ENCODE measurements around the gene KLK4.
"Not testable (repeated sequence)": the region's sequence is repeated elsewhere in the genome, so short reads cannot be mapped to it uniquely, and the experiment has no call there.

Gene KLK4

DNA sequence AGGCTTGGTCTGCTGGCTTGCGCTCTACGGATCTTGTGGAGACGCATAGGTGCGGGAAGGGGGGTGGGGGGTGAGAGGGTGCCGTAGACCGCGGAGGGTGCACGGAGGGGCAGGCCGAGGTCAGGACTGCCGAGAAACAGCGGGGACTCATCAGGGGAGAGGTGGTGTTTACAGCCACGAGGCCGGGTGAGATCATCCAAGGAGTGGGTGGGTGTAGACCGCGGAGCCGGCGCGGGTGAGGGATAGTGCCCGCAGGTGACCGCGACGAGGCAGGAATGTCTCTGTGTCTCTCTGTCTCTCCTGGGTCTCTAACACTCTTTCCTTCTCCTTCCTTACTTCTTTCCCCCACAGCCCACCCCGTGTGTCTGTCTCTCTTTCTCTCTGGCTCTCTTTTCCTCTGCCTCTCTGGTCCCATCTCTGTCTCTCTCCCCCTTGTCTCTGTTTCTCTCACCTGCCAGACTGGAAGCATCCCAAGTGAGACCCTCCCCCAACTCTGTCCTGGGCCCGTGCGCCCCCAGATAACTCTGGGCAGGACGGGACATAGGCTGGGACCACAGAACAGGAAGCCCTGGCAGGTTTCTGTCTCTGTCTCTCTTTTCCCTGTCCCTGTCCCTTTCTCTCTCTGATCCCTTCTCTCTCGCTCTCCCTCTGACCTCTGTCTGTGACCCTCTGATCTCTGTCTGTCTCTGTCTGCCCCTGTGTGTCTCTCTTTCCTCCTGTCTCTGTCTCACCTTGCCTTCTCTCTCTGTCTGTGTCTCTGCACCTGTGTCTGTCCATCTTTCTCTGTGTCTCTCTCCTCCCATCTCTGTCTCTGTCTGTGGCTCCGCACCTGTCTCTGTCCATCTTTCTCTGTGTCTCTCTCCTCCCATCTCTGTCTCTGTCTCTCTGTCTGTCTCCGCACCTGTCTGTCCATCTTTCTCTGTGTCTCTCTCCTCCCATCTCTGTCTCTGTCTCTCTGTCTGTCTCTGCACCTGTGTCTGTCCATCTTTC lies 1.8 kb upstream of the KLK4 start:
- no peak for DNase-seq

DNA sequence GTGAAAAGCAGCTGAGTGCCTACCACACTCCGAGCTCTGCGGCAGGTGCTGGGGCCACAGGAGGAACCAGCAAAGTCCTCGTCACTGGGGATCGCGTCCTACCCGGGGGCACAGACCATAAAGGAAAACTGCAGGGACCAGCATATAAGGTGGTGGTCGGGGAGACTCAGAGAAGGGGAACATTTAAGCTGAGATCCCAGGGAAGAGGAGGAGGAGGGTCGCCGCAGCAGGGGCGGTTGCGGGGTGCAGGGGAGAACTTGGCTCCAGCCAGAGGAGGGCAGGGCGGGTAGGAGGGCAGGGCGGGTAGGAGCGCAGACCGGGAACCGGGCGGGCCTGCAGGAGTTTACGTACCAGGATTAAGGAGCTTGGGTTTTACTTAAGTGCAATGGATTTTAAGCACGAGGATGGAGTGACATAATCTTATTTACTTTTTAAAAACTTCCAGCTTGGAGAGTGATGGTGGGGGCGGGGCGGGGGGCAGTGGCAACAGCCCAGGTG lies 956 bp upstream of the KLK4 start:
- no peak for DNase-seq

DNA sequence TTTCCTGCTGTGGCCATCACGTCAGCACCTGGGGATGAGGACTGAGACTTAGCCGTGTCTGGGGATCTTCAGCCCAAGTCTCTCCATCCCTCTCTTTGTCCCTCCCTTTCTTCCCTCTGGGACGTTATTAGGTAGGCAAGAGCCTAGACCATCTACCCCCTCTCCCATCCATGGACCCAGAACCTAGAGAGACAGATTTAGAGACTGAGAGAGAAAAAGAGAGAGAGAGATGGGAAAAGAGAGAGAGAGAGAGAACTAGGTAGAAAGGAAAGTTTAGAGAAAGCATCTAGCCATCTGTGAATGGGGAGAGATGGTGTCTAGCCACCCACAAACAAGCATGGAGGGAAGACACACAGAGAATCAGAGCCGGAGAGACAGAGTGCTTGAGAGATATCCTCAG lies 473 bp downstream of the KLK4 start:
- no peak for DNase-seq

DNA sequence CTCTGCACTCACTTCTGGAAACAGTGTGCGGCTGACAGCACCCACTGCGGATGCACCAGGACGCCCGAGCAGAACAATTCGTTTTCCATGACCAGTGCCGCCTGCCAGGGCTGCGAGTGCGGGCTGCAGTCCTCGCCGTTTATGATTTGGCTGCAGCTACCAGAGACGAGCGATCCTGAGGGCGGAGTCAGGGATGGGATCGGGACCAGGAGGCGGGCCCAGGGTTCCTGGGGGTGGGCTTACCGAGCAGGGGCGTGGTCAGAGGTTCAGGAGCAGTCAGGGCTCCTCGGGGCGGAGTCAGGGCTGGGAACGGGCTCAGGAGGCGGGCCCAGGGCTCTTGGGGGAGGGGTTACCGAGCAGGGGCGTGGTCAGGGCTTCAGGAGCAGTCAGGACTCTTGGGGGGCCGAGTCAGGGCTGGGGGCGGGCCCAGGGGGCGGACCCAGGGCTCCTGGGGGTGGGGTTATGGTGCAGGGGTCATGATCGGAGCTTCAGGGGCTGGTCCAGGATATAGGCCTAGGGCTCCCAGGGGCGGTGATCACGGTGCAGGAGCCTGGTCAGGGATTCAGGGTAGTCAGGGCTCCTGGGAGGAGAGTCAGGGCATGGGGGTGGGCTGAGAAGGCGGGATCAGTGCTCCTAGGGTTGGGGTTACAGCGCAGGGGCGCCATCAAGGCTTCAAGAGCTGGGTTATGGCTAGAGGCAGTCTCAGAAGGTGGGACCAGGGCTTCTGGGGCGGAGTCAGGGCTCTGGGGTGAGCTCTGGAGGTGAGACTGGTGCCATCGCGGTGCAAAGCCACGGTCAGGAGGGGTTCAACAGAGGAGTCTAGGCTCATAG lies 1.7 kb downstream of the KLK4 start:
- DNase-seq = no peak

DNA sequence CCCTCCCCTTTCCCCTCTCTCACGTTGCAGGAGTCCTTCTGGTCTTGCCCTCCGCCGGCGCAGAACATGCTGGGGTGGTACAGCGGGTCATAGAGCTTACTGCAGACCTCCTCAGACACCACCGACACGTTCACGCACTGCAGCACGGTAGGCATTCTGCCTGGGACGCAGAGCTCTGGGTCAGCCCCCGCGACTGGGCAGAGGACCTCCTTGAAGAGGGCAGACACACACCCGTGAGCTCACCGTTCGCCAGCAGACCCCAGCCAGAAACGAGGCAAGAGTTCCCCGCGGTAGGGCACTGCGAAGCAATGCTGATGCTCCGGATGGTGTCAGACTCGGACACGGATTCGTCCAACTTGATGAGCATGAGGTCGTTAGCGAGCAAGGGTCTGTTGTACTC lies 2.9 kb downstream of the KLK4 start:
- DNase-seq = no peak

DNA sequence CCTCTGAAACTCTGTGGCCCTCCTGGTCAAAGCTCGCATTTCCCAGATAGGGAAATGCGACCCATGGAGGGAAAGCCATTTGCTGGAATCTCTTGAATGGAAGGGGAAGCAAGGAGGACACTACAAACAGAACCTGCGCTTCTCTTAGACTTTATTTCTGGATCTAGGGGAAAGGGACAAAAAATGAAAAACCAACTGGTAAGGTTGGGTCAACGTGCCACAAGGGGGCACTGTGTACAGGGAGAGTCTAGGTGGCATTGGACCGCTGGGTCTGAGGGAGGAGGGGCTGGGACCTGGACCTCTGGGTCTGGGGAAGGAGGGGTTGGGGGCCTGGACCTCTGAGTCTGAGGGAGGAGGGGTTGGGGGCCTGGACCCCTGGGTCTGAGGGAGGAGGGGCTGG lies 5.0 kb downstream of the KLK4 start:
- no peak for DNase-seq

DNA sequence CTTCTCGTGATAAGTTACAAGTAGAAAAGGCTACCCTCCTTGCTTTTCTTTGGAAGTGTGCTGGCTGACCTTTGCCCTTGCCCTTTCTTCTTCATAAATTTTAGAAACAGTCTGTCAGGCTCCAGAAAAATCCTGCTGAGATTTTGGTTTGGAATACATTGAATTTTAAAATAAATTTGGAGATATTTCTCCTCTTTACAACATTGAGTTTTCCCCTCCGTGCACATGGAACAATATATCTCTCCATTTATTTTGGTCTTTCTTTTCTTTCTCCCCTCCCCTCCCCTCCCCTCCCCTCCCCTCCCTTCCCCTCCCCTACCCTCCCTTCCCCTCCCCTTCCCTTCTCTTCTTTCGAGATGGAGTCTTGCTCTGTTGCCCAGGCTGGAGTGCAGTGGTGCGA lies 8.6 kb downstream of the KLK4 start:
- DNase-seq = no peak

DNA sequence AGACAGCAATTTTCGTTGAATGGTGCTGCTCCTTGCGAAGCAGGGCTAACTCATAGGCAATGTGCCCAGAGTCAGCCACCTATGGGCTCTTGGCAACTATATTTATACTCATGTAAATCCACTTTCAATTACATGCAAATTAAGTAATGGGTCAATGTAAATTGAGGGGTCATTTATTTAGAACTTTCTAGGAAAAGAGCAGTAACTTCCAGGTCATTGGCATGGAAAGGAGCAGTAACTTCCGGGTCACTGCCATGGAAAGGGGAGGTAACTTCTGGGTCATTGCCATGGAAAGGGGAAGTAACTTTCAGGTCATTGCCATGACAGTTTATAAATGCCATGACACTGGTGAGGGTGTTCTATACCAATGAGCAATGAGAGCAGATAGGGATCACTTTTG lies 11.6 kb downstream of the KLK4 start:
- no peak for DNase-seq

DNA sequence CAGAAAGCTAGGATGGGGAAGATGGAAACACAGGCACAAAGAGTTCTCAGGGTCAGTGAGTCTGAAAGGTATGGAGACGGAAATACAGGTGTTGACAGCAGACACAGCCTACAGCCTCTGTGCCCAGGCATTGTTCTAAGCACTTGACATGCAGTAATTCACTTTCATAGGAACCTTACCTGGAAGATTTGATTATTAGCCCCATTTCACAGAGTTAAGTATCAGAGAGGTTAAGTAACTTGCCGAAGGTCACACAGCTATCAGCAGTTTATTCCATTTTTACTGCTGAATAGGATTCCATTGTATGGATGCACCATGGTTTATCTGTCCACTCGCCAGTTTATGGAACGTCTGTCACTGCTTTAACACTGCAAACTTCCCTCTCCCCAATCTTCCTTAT lies 13.2 kb downstream of the KLK4 start:
- no peak for DNase-seq

DNA sequence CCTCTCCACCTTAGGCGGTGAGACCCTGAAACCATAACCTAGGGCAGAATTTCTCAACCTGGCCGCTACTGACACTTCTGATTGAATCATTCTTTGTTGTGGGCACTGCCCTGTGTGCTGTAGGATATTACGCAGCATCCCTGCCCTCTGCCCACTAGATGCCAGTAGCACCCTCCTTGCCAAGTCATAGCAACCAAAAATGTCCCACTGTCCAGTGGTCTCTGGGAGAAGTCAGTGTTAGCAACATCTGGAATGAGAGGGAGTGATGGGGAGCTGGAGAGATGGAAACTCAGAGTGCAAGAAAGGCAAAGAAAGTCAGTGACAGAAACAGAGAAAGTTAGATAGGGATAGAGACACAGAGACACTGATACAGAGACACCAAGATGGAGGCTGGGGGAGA lies 13.6 kb downstream of the KLK4 start:
- no peak for DNase-seq

DNA sequence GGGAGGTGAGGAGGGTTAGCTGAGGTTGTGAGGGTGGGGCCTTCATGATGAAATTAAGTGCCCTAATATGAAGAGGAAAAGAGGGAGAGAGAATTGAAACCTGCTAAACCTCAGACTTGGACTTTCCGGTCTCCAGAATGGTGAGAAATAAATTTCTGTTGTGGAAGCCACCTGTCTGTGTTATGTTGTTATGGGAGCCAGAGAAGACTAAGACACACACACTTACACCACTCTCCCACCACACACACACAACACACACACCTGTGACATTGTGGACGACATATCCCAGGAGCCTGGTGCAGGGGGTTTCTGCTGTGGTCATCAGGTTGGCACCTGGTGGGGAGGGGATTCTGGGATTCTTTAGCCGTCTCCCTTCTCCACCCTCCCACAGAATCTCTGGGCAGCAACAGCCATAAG lies 14.0 kb downstream of the KLK4 start:
- no peak for DNase-seq

DNA sequence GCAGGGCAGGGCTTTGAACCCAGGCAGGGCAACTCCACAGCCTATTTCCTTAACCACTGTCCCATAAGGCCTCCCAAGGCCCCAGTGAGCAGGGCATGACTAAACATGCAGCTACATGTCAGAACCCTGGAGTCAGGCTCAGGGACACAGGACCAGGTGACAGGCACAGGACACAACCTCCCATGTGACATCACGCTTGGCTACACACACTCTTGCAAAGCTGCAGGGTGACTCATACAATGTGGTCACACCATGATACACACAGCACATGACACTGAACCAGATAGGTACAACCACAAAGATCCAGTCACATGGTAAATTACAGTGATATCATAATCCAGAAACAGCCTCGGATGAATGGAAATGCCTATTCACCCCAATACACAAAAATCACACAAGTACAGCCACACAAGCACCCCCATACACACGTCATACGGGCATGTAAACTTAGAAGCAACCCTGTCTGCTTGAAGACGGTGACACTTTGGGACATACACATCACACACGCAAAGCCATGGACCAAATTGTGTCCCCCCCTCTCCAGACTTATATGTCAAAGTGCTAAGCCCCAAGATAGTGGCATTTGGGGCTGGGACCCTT lies 14.5 kb downstream of the KLK4 start:
- DNase-seq = no peak

DNA sequence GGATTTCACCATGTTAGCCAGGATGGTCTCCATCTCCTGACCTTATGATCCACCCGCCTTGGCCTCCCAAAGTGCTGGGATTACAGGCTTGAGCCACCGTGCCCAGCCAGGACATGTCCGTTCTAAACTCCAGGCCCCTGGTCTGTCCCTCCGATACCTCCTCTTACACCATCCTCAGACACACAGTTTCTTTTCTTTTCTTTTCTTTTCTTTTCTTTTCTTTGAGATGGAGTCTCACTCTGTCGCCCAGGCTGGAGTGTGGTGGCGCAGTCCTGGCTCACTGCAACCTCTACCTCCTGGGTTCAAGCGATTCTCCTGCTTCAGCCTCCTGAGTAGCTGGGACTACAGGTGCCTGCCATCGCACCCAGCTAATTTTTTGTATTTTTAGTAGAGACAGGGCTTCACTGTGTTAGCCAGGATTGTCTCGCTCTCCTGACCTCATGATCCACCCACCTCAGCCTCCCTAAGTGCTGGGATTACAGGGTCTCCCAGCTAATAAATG lies 15.1 kb downstream of the KLK4 start:
- not testable (repeated sequence) for DNase-seq

DNA sequence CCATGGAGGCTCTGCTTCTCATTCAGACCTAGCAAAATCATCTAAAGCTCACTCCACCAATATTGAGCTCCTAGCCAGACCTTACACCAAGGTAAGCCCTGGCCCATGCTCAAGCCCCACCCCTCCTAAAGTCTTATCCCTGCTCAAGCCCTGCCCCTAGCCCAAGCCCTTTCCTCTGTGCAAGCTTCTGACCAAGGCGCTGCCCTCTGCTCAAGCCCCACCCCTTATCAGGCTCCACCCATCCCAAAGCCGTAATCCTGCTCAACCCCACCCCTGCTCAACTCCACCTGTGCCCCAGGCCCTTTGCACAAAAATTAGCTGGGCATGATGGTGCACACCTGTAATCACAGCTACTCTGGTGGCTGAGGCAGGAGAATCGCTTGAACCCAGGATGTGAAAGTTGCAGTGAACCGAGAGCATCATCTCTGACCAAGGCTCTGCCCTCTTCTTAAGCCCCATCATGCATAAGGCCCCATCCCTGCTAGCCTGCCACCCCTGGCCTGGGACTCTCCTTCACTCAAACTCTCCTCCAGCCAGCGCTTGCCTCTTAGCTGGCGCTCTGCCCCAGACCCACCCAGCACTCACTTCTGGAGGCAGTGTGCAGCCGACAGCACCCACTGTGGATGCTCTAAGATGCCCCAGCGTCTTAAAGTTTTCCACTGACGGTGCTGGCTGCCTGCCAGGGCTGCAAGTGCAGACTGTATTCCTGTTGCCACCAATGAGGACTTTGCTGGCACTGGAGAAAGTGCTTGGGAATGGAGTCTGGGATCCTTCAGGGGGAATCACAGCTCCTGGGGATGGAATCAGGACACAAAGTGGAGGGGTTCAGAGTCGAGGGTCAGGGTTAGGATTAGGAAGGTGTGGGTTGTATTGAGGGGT lies 16.5 kb downstream of the KLK4 start:
- no peak for DNase-seq

DNA sequence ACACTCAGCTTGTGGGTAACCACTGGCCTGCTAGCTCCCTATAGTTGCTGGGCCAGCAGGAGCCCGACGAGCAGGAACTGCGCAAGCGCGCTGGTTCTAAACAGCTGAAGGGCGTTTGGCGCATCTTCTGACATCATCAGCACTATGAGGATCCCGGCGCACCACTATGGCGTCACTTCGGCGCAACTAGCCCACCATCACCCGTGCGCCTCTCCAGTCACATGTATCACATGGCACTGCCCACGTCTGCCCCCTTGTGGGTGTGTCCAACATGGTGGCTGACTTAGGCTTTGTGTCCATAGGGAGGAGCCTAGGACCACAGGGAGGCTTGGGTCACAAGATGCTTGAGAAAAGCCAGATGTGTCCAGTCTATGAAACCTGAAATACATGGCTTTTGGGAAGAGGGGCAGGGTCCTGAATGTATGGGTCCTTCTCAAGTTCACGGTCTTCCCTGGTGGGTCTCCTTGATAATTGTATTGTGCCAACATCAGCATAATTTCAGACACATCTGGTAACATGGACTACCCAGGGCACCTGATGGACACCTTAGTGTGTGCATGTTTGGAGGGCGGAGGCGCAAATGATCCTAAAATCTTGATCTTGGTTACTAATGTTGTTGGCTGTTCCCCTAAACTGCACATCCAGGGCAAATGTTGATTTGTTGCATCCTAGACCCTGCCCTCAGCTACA lies 18.0 kb downstream of the KLK4 start:
- DNase-seq = no peak

DNA sequence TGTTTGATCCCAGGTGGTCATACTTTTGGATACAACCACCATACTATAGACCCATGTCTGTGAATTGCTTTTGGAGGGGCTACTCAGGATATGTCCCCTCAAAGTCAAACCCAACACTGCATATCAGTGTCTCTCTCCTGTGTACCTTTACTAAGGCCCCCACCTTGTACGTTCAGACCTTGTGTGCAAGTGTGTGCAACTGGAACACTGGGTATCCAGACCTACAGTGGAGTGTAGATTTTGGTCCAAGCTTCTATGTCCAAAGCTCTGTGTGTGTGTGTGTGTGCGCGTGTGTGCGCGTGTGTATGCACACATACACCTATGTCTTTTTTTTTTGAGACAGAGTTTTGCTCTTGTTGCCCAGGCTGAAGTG lies 20.0 kb downstream of the KLK4 start:
- no peak for DNase-seq

DNA sequence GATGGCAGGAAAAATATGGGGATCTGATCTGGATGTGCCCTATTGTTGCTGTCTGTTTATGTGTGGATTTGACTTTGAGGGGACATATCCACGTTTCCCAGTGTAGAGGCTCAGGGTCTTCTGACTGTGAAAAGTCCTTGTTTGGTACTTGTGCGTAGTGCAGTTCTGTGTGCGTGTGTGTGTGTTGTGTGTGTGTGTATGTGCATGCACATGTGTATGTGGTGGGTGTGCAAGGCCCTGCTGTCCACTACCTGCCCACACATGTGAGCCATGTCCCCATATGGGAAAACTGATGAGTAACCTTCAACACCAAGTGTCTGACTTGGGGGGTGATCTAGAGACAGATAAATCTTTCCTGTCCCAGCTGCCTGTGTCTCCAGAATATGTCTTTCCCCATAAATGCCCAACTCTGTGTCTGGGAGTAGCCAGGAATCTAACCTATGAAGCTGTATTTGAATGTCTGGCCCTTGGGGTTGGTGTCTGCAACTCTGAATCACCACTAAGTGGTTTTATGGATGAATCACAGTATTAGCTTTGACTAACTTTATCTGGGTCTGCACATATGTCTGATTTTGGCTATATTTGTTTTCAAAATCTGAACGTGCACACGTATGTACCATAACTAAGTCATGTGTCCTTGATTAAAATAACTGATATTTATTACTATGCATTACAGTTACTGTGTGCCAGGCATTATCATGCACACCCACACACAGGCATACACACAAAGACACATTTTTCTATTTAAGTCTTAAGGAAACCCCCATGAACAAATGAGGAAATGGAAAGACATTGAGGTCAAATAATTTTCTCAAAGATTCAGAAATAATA lies 20.6 kb downstream of the KLK4 start:
- DNase-seq = no peak

DNA sequence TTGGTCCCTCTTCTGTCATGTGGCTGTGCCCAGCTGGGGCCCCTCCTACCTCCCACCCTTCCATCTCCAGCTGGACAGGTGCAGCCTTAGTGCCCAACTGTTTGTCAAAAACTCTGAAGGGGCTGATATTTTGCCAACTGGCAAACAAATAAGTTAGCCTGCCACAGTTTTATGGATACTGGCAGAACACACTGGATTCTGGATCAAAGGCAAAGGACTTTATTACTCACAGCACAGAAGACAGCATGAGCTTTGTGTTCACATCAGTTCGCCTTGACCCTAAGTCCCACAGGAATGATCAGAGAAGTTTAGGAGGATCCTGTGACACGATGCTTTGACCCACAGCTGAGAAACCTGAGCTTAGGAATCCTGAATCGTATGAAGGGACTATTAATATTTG lies 21.6 kb downstream of the KLK4 start:
- no peak for DNase-seq

DNA sequence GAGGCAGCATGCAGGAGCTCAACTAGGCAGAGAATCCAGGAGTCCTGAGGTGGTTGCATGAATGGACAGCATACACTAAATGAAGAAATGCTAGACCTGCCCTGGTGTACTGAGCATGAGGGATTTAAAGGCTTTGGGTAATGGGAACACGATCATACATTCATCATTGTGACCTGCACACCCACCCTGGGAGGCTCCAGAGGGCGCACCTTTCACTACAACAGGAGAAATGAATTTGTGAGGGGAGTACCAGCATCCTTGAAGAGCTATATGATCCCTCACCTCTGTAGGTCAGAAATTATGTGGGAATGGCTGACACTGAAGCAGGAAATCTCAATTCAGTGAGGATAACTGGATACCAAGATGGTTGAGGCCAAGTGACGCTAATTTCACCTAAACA lies 29.0 kb downstream of the KLK4 start:
- no peak for DNase-seq

DNA sequence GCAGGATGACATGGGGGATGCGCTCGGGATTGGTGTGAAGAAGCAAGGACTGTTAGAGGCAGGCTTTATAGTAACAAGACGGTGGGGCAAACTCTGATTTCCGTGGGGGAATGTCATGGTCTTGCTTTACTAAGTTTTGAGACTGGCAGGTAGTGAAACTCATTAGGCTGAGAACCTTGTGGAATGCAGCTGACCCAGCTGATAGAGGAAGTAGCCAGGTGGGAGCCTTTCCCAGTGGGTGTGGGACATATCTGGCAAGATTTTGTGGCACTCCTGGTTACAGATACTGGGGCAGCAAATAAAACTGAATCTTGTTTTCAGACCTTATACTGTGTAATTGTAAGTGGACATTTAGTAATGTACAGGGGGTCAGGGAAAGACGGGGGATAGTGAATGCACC lies 31.0 kb downstream of the KLK4 start:
- DNase-seq = no peak

DNA sequence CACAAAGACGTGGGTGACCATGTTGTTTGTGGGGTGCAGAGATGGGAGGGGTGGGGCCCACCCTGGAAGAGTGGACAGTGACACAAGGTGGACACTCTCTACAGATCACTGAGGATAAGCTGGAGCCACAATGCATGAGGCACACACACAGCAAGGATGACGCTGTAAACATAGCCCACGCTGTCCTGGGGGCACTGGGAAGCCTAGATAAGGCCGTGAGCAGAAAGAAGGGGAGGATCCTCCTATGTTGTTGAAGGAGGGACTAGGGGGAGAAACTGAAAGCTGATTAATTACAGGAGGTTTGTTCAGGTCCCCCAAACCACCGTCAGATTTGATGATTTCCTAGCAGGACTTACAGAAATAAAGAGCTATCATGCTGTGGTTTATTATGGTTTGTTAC lies 32.3 kb downstream of the KLK4 start:
- no peak for DNase-seq
